Transverse colon (tissue), 3 donors: ENCODE results near the gene EFCAB12.

Experiments used
- CTCF ChIP-seq, 5 experiments: fragments of 200-600 bp in 3 of 5; fragments of 450-650 bp in 2 of 5; sonication (generic) in 3 of 5; IDR thresholded peaks; 1 replicate in 2 of 5; 2 replicates in 3 of 5; pipeline ENCODE4 v1.5.1; 2016 to 2017; ENCODE audit warnings: antibody characterized with exemption in 5 of 5, inconsistent platforms in 3 of 5, mild to moderate bottlenecking in 2 of 5, moderate library complexity in 1 of 5
- EP300 ChIP-seq: sonication (generic); formaldehyde crosslinking; IDR thresholded peaks from one replicate; pipeline ENCODE4 v1.6.1; 2017; ENCODE audit warnings: antibody characterized with exemption, low read depth
- POLR2A ChIP-seq: fragments of 450-650 bp; IDR thresholded peaks from one replicate; pipeline ENCODE4 v1.6.1; 2016; ENCODE audit warnings: antibody characterized with exemption, mild to moderate bottlenecking, moderate library complexity

- TF ChIP-seq CTCF (IDR thresholded peaks at IDR 0.05) = no peak
- TF ChIP-seq POLR2A = no peak
- TF ChIP-seq EP300 = no peak
Measured at GRCh38 chr3:129375099-129375498, 53.3 kb downstream of the EFCAB12 start.
